D341Med (cell line): ENCODE measurements around the gene TAF1D.

Source experiments
- DNase-seq: peaks from one replicate; pipeline ENCODE4 v3.0.0; 2012; ENCODE audit warnings: low spot score

Gene TAF1D

GRCh38 chr11:93720522-93720921 is 20.8 kb downstream of the TAF1D start:
- no peak for DNase-seq

GRCh38 chr11:93719310-93719709 is 22.0 kb downstream of the TAF1D start:
- no peak for DNase-seq

- DNase-seq = no peak
Observed at GRCh38 chr11:93718057-93718563, 23.2 kb downstream of the TAF1D start.

GRCh38 chr11:93717501-93717900 is 23.8 kb downstream of the TAF1D start:
- no peak for DNase-seq

GRCh38 chr11:93715797-93716396 is 25.4 kb downstream of the TAF1D start:
- no peak for DNase-seq

- no peak for DNase-seq
Observed at GRCh38 chr11:93712678-93713077, 28.6 kb downstream of the TAF1D start.

GRCh38 chr11:93710239-93710638 is 31.1 kb downstream of the TAF1D start:
- DNase-seq = no peak

GRCh38 chr11:93704237-93704636 is 37.1 kb downstream of the TAF1D start:
- DNase-seq = no peak

- DNase-seq = no peak
Observed at GRCh38 chr11:93700830-93701229, 40.5 kb downstream of the TAF1D start.

GRCh38 chr11:93697611-93698010 is 43.7 kb downstream of the TAF1D start:
- DNase-seq = no peak

- DNase-seq = no peak
Observed at GRCh38 chr11:93694557-93694956, 46.7 kb downstream of the TAF1D start.

- DNase-seq = no peak
Observed at GRCh38 chr11:93694109-93694508, 47.2 kb downstream of the TAF1D start.

- no peak for DNase-seq
Observed at GRCh38 chr11:93689240-93689639, 52.1 kb downstream of the TAF1D start.

- no peak for DNase-seq
Observed at GRCh38 chr11:93686812-93687211, 54.5 kb downstream of the TAF1D start.

GRCh38 chr11:93686226-93686625 is 55.1 kb downstream of the TAF1D start:
- no peak for DNase-seq
